ENCODE data around the gene CDH13.

DNA sequence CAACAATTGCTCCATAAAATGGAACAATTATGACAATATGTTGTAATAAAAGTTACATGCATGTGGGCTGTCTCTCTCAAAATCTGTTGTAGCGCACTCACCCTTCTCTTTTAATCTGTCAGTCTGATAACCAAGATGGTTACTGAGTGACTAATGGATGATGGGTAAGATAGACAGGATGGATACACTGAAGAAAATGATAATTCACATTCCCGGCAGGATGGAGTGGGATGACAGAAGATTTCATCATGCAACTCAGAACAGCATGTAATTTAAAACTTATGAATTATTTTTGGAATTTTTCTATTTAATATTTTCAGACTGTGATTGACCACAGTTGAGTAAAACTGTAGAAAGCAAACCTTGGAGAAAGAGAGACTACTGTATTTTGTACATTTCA, 30.5 kb downstream of the CDH13 start:
- TF ChIP-seq CTCF (IDR thresholded peaks at IDR 0.05) = no peak
- no peak for TF ChIP-seq ZFX (IDR thresholded peaks at IDR 0.05; ENCODE audit: borderline replicate concordance)
